TTC549 (cell line): ENCODE data around the gene OR56A4.
"Not testable (repeated sequence)": the region's sequence is repeated elsewhere in the genome, so short reads cannot be mapped to it uniquely, and the experiment has no call there.

Source experiments
- FAIRE-seq: peaks from 2 replicates; lab custom pipeline; 2012; peaks lifted over from hg19 to GRCh38; lab: Jason Lieb, UNC

Gene OR56A4

DNA sequence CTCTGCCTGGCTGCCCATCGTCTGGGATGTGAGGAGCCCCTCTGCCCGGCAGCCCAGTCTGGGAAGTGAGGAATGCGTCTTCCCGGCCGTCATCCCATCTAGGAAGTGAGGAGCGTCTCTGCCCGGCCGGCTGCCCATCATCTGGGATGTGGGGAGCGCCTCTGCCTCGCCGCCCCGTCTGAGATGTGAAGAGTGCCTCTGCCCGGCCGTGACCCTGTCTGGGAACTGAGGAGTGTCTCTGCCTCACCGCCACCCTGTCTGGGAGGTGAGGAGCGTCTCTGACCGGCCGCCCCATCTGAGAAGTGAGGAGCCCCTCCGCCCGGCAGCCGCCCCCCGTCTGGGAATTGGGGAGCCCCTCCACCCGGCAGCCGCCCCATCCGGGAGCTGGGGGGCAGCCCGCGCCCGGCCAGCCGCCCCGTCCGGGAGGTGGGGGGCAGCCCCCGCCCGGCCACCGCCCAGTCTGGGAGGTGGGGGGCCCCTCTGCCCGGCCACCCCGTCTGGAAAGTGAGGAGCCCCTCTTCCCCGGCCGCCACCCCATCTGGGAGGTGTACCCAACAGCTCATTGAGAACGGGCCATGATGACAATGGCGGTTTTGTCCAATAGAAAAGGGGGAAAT, 45.9 kb downstream of the OR56A4 start:
- FAIRE-seq: not testable (repeated sequence)

DNA sequence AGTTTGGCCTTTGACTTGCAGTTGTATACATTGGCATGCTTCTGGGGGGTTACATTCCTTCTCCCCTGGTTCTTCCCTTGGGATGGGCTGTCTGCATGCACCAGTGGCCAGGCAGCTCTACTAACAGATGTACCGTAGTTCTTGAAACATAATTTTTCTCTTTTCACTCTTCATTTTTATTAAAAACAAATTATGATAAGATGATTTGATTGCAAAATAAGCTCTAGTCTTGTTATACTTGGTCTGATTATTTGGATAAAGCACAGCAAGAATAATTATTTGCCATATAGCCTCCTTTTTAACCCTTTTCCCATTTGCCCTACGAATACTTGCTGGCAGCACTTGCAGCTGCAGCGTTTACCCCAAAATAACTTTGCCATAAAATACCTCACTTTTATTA, 51.2 kb downstream of the OR56A4 start:
- no peak for FAIRE-seq
